ENCODE results near the gene GFOD2.
"Not testable (repeated sequence)": the region's sequence is repeated elsewhere in the genome, so short reads cannot be mapped to it uniquely, and the experiment has no call there.

The GFOD2 gene, protein sequence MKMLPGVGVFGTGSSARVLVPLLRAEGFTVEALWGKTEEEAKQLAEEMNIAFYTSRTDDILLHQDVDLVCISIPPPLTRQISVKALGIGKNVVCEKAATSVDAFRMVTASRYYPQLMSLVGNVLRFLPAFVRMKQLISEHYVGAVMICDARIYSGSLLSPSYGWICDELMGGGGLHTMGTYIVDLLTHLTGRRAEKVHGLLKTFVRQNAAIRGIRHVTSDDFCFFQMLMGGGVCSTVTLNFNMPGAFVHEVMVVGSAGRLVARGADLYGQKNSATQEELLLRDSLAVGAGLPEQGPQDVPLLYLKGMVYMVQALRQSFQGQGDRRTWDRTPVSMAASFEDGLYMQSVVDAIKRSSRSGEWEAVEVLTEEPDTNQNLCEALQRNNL

DNA sequence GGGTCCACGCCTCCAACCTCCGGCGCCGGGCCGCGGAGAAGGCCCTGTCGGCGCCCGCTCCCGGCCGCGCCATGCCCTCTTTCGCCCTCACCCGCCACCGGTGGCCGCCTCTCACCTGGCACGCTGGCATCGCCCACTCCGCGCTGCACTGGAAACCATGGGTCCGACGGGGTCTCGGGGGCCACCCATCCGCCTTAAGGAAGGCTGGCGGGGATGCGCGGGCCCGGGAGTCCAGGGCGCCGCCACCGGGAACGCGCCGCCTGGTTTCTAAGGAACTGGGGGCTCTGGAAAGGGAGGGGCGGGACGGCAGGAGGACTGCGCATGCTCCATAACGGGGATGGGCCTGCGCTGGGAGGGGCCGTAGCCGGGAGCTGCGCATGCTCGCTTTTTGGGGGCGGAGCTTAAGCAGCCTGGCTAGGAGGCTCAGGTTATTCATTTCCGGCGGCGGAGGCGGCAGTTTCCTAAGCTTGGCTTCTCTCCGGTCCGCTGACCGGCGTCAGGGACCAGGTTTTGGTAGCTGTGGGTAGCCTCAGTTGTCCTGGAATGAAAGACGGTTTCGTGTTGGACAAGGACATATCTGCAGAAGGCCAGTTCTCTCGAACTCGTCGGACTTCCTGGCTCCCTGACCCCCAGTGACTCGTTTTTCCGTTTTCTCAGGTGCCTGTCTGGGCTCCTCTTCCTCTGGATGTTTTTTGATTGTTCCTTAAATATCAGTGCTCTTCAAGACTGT is at the start of gene GFOD2:
Gene GFOD2, minus strand, starts transcription at position 269 of the 730 bp plus-strand sequence. CDS start 33,601 bp downstream, outside the sequence.
- FAIRE-seq: no peak

DNA sequence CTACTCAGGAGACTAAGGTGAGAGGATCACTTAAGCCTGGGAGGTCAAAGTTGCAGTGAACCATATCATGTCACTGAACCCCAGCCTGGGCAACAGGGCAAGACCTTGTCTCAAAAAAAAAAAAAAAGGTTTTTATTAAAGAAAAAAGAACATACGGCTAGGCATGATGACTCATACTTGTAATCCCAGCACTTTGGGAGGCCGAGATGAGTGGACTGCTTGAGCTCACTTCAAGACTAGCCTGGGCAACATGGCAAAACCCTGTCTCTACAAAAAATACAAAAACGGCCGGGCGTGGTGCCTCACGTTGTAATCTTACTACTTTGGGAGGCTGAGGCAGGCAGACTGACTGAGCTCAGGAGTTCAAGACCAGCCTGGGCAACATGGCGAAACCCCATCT is 48.8 kb upstream of the GFOD2 start:
- no peak for FAIRE-seq

DNA sequence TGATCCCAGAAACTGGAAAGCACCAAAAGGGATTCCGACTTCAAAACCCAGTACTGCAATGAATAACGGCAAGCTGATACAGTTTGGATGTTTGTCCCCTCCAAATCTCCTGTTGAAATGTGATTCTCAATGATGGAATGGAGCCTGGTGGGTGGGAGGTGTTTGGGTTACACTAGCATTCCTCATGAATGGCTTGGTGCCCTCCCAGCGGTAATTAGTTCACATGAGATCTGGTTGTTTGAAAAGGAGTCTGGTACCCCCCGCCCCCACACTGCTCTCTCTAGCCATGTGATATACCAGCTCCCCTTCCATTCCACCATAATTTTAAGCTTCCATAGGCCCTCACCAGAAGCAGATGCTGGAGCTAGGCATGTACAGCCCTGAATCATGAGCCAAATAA is 47.2 kb upstream of the GFOD2 start:
- no peak for FAIRE-seq

DNA sequence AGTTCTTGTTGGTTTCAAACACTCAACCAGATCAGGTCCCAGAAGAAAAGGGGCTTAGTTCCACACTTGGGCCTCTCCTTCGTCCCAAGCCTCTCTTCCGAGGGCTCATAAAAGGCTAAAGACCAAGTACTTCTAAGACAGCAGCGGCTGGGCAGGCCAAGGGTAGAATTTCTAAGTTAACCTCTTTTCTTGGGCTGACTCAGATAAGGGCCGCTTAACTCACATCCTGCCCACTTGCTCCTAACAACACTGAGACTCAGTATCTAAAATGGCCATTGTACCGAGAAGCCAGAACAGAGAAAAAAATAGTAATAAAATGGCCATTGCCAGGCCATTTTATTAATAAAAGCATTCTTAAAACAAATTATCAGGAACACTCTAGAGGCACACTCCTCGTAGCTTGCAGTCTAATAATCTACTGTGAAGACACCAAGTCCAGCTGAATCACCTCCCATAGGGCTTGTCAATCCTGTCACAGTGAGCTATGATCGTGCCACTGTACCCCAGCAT is 45.1 kb upstream of the GFOD2 start:
- no peak for FAIRE-seq

DNA sequence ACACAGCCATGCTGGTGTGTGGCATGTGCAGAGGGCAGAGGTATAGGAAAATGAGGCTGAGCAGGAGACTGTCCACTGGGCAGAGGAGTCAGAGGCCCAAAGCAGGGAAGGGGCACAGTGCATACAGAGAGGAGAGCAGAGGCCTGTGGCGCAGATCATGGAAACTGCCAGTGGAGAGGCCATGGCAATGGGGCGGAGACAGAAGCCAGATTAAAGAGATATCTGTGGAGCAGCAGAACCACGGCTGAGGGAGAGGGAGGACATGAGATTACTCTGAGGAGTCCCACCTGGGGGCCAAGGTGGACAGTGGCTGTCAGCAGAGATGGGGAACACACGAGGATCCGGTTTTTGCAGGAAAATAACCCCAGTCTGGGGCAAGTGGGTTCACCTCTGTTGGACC is 44.0 kb upstream of the GFOD2 start:
- no peak for FAIRE-seq

DNA sequence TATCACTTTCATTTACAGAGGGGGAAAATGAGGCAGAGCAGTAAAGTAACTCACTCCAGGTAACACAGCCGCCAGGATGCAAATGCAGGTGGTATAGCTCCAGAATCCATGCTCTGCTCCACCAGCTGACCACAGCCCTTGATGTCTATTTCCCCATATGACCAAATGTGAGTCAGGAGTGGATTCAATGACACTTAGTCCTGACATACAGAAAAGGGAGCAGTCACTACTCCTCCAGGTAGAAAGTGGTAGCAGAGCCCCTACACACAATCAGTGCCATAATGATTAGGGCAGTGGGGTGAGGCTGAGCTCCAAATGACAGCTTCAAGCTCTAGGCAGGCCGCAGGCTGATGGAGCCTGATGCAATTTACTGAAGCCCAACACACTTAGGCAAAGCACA is 43.3 kb upstream of the GFOD2 start:
- no peak for FAIRE-seq

DNA sequence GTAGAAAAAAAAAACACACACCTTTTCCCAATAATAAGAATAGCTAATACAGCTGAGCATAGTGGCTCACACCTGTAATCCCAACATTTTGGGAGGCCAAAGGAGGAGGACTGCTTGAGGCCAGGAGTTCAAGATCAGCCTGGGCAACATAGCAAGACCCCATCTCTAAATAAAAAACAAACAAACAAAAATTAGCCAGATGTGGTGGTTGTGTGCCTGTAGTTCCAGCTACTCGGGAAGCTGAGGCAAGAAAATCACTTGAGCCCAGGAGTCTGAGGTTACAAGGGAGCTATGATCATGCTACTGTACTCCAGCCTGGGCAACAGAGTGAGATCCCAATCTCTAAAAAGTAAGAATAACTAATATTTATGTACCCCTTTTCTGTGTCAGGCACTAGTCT is 42.8 kb upstream of the GFOD2 start:
- no peak for FAIRE-seq

DNA sequence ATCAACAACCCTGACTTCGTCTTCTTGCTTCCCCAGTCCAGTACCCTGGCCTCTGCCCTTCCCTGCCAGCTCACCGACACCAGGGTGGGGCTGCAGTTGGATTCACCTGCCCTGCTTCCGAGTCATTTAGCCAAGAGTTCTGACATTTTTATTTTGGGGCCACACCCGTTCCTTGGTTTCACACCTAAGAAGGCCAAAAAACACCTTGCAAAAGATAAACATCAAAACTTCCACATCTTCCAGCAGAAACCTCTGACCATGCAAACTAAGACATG is 41.8 kb upstream of the GFOD2 start:
- no peak for FAIRE-seq

DNA sequence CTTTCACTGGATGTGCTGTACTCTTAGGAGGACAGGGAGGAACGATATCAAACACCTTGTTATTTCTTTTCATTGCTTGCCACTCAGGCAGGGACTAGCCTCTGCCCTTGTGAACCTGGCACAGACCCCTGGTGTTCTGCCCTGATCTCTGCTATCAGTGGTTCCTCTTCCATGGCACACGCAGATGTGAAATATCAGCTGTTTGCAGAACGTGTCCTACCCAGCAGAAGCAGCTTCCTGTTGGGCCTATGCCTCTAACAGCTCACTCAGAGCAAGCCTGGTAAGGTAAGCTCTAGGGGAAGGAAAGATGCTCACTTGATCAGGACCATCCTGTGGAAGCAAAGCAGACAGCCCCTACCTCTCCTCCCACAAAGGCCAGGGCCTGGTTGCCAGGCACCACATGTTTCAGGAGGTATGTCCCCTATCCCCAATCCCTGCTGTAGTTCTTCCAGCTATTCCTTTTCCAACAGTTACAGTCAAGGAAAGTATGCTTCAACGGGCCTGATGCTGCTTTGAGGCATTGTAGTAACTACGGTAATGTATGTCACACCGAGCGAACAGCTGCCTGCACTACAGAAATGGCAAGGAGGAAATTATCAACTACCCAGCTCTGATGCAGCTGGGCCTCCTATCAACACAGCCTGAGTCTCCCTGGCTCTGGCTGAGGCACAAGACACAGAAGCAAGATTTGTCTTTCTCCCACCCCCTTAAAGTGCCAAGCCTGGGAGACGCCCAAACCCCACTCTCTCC is 41.3 kb upstream of the GFOD2 start:
- no peak for FAIRE-seq

DNA sequence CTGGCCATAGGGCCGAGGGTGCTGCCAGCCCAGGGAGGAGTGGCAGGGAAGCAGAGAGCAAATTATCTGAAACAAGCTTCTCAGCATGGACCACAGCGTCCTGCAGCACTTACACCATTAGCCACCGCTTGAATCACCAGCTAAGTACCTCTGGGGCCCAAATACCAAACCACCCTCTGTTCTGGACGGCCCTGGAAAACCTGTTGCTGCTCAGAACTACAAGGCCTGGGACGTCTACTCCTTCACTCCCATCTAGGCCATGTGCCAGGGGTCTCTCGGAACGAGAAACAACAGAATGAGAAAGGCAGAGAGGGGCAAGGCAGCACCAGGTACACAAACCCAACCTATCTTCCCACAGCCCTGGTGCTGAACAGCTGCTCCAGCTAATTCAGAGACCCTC is 39.9 kb upstream of the GFOD2 start:
- FAIRE-seq: no peak

DNA sequence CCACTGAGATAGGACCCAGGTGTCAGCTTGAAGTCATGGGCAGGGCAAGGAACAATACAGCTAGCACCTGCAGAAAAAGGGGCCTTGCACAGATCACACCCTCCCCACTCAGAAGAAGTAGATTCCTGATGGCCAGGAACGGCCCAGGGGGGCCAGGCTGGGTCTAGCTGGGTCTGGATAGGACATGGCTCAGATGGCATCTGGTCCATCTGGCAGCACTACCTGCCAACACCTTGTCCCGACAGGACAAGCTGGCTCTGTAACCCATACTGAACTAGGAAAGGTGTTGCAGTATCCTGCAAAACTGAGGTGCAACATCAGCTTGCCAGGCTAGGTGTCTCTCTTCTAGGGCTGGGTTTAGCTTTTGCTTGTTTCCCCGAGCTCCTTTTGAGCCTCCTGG is 38.9 kb upstream of the GFOD2 start:
- FAIRE-seq: no peak

DNA sequence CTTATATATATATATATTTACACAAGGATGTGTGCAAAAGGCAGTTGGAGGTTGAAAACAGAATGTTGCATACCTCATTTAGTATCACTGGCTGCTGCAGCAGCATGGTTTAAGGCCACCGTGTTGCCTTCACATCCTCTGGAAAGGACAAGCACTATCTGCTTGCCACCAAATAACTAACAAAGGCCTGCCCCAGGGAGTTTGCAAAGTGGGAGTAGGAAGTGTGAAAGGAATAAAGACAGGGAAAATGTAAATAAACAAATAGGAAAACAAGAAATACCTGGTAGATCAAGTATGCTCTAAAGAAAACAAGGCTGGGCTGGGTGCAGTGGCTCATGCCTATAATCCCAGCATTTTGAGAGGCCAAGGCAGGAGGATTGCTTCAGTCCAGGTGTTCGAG is 33.5 kb upstream of the GFOD2 start:
- FAIRE-seq: no peak

DNA sequence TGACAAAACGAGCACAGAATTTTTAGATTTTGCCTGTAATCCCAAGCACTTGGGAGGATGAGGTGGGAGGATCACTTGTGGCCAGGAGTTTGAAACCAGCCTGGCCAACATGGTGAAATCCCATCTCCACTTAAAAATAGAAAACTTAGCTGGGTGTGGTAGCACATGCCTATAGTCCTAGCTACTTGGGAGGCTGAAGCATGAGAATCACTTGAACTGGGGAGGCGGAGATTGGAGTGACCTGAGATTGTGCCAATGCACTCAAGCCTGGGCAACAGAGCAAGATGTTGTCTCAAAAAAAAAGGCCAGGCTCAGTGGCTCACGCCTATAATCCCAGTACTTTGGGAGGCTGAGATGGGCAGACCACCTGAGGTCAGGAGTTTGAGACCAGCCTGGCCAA is 32.2 kb upstream of the GFOD2 start:
- not testable (repeated sequence) for FAIRE-seq

DNA sequence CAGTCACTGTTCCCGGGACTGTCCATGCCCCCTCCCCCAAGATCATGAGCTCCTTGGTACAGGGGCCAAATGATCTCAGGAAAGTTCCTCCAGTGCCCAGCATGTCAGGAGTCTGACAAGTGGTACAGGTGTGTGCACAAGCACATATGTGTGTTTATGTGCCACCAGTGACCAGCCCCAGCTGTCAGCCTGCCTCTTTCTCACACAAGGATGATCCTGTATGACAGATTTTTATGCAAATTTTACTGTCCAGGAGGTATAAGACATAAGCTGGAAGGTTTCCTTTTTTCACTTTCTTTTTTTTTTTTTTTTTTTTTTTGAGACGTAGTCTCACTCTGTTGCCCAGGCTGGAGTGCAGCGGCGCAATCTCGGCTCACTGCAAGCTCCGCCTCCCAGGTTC is 31.4 kb upstream of the GFOD2 start:
- FAIRE-seq: no peak

DNA sequence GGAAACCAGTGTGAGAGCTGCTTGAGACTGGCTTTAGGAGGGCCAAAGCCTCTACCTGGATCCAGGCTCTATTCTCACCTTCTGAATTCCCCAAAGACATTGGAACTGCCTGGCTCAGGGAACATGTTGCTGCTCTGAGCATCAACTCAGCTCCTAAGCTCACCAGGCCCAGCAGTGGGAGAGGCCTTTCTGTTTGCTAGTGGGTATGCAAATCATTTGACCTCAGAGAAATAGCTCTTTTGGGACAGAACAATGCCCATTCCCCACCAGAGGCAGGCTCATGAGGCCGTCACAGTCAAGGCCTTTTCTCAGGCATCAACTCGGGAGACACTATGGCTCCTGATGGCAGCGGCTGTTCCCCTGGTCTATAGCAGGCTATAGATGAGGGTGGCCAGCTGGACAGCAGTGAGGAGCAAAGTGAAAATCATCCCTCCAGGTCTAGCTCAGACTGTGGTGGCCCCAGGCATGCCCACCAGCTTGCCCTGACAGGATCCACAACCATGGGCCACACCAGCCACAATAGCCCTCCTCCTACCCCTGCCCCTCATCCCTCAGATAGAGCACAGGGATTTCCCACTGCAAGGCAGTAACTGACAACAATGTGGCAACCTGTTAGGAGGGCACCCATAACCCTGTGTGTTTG is 30.4 kb upstream of the GFOD2 start:
- no peak for FAIRE-seq

DNA sequence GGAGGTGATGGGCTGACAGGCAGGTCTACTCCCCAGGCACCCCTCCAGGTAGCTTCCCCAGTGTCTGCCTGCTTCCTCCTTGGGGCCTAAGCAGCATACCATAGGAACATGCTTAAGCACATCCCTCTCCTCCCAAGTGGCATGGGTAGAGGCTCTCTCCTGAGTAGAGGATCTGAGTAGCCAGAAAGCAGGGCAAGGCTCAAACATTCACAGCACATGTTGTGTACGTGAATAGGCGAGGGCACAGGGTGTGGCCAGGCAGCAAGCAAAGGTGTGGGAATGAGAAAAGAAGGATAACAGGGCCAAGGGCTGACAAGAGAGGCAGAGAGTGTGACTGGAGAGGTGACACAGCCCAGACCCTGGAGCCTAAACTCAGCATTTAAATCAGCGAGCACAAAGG is 29.7 kb upstream of the GFOD2 start:
- FAIRE-seq: no peak

DNA sequence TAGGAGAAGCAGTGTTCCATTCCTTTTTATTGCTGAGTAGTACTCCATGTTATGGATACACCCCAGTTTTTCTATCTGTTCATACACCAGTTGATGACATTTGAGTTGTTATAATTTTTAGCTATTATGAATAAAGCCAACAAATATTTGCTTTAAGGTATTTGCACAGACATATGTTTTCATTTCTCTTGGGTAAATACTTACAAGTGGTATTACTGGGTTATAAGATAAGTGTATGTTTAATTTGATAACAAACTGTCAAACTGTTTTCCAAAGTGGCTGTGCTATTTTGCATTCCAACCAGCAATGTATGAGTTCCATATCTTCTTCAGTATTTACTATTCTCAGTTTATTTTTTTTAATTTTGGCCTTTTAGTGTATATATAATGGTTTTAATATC is 27.7 kb upstream of the GFOD2 start:
- no peak for FAIRE-seq

DNA sequence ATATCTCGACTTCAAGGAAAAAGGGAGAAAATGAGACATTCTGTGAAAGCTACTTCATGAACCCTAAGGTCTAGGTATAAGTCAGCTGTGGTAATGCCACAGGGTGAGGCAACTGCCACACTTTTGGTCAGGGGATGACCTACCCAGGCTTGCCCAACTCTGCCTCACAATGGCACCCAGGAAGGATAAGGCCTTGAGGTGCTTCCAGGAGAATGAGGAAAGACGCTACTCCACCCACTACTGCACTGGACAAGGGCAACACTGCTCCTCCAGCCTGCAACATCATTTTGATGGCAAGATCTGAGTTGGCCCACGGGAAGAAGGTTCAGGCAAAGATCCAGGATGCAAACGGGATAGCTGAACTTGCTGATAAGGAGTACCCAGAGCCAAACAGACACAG is 22.0 kb upstream of the GFOD2 start:
- no peak for FAIRE-seq

DNA sequence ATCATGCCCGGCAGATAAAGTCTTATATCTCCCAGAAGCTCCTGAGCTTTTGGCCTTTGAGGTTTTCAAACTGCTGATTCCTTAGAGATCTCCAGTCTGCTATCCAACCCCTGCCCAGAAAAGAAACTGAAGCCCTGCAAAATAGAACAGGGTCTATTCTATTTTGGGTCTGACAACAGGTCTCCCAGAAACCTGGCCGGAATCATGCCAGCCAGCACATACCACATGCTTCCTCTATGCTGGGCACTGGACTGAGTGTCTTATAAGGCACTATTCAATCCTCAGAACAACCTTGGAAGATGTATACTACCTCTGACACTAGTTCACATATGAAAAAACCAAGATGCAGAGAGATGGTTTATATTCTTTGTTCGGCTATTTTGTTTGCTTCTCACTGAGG is 21.3 kb upstream of the GFOD2 start:
- FAIRE-seq: no peak

DNA sequence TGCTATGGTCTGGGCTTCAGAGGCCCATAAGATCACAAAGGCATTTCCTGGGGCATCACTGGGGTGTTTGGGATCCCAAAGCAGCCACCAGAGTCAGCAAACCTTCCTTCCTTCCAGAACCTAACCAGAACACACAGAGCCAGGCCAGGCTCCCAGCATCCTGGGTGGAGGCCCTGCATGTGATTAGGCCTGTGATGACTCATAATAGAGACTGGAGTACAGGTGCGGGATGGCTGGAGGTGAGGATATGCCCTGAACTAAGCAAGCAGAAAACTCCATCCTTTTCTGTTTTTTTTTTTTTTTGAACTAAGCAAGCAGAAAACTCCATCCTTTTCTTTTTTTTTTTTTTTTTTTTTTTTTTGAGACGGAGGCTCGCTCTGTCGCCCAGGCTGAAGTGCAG is 17.7 kb upstream of the GFOD2 start:
- no peak for FAIRE-seq

DNA sequence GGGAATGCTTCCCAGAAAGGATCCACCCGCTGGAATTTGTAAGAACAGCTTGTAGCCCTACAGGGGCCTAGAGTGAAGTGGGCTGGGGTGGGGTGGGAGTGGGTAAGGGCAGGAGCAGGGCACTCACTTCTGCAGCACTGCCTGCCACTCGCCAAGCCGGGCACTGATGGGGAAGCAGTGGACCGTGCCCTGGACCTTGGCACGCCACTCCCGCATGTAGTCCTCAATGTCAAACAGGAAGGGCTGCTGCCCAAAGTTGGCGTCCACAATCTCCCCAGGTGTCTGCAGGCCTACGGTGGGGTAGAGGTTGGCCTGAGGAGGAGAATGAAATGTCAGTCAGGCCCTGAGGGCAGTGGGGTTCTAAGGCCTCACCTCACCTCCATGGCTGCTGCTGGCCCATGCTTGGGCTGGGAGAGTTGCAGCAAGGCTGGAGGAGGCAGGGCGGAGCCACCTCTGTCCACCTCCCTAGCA is 15.7 kb upstream of the GFOD2 start:
- FAIRE-seq: no peak

DNA sequence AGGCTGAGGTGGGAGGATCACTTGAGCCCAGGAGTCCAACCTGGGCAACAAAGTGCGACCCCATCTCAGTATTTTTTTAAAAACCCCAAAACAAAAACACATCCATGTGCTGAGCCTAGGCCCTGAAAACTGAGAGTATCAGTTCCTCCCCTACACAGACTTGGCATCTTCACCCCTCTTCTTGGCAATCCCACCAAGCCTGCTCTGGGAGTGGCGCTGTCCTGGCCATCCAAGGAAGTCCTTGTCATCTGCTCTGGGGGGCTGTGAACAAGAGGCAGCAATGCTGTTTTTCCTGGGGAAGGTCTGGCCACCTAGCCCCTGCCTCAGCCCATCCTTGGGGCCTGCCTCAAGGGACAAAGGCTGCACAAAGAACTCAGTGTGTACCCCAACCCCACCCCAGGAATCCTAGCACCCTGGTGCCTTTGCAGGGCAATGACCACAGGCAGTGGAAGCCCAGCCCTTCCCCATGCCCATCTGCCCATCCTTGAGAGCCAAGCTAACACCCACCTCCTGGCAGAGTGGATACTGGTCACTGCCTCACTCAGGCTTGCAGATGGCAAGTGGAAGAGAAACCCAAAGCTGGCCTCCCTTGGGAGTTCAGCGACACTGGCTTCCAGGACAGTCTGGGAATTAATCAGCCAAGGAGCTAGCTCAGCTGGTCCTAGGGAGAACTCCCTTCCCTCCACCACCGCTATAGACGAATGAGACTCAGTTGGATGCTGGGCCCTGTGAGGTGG is 14.8 kb upstream of the GFOD2 start:
- FAIRE-seq: no peak

DNA sequence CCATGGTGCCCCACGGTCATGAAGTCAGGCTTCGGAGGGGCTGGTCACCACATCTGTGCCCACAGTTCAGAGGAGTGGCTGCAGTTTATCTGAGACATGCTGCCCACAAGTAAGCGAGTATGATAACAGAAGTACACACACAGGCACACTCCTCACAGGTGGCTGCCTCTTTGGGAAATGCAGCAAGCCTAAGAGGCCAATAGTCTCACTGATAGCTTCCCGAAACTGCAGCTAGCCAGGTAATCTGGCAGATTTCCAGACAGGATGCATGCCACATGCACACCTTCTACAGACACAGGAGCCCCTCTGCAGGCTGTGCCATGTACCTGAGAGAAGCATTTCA is 12.6 kb upstream of the GFOD2 start:
- FAIRE-seq: no peak

Data from endometrium (tissue), 2 donors.